C1 segment of cervical spinal cord (tissue), 14 donors: Measurements from ENCODE around the gene TBC1D4.
"Not testable (repeated sequence)": the region's sequence is repeated elsewhere in the genome, so short reads cannot be mapped to it uniquely, and the experiment has no call there.

ENCODE experiments used
- DNase-seq, 14 donors: peaks; one replicate each; lab custom pipeline; 2025; lab: John Stamatoyannopoulos, UW

TBC1D4 gene

GRCh38 chr13:75327135-75327510 is 154.8 kb downstream of the TBC1D4 start:
- no peak for DNase-seq

- no peak for DNase-seq
Measured at GRCh38 chr13:75326173-75327134, 155.5 kb downstream of the TBC1D4 start.

GRCh38 chr13:75325711-75326110 is 156.3 kb downstream of the TBC1D4 start:
- DNase-seq = no peak

DNA sequence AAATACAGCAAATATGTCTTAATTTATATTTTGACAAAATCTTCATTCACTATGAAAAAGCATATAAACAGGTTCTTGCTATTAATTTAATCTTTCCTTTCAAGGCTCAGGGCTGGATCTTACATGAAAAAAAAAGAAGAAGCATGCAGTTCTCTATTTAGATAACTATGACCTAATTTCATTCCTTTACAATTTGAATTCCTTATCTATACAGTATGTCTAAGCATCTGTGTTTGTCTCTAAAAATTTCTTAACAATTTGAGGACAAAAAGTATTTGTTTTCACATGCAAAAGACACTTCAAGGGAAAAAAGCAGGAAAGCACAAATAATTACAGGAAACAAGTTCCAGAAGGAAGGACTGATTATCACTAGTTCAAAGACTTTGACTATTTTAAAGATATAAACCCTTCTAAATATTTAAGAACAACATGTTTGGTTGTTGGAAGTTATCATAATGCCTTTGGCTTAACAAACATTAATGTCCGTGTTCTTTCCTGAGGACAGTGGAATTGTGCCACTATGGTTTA is 157.5 kb downstream of the TBC1D4 start:
- DNase-seq = no peak

- no peak for DNase-seq
Measured at GRCh38 chr13:75321084-75321483, 160.9 kb downstream of the TBC1D4 start.

DNA sequence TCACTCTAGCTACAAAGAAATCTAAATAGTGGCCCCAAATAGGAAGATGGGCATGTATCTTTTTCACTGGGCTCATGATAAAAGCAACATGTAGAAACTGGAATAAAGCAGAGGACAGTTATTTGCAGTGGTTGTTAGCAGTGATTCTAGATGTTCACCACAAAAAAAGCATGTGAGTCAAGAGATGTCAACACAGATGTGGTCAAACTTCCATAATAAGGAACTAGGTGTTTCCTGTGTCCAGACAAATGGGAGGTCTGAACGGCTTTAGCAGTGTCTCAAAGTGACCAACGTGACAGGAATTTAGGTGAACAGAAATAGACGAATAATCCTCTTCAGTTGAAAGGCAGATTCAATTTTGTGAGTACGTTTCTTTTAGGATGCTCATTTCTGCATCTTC is 162.7 kb downstream of the TBC1D4 start:
- no peak for DNase-seq

DNA sequence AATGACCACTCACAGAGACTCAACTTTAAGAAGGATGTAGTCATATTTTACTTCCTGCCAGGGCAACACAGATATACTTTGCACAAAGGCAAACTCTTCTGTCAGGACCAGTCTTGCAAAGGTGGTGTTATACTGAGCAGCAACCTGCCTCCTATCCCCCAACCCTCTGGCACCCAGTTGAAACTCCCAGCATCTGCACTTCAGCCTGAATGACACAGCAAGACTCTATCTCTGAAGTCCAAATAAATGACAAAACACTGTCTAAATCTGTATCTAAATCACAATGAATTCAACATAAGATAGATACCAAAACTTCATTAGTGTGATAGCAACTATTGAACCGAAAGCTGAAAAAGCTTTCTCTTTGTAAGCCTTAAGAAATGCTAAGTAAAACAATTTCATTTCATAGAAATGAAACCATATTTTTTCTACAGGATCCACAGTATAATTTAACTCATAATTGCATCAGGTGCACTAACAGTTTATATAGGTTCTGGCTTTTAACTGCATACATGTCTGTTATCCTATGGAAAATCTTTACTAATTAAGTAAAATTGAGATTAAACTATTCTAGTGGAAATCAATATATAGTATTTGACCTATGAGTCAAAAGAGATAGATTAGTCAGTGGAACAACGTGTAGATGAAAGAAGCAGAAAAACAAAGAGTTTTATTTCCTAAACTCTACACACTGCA is 163.7 kb downstream of the TBC1D4 start:
- DNase-seq = no peak

- DNase-seq = no peak
Measured at GRCh38 chr13:75316427-75316826, 165.5 kb downstream of the TBC1D4 start.

GRCh38 chr13:75312884-75313520 is 169.0 kb downstream of the TBC1D4 start:
- no peak for DNase-seq

DNA sequence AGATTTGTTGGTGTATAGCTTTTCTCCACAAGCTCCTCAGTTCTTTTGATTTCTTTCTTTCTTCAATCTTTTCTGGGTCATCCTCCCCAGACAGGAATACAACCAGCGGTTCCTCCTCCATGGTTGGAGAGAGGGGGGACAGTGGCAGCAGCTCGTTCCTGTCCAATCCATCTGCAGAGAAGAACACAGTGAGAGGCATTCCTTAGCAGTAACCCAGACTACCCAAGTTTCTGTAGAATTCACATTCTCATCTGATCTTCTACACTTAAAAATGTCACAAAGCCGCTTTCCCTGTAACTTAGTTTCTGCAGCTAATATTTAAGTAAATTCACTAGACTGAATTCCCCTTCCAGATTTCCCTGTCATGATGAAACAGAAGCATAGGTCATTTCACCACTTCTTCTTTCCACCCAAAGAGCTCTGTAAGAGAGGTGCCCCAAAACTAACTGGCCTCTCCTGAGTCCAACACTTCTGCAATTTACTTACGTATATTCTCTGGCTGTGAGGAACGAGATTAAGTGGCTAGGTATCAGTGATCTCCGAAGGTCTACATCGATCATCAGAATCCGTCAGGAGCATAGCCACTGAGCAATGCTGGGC is 171.9 kb downstream of the TBC1D4 start:
- no peak for DNase-seq

- no peak for DNase-seq
Measured at GRCh38 chr13:75308222-75308621, 173.7 kb downstream of the TBC1D4 start.

DNA sequence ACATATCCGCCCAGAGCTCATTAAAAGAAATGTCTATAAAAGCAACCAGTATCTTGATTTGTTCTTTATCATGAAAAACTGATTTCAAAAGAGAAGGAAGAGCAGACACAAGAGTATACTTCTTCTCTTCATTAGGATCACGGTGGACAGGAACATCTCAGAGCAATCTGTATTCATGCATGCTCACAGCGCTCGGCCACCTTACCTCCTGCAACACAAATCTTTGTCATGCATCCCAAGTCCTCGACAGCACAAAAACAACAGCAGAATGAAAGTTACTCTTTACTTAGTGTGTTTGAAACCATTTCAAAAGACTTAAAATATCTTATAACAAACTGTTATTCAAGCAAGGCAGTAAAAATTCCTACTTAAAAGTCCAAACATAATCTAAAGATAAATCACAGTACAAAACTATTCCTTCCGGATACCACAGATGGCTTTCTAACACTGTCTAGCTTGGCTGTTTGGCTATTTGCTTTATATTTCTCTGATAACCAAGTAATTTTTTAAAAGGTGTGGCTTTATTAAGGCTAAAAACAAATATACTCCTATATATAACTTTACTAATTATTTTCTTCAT is 174.5 kb downstream of the TBC1D4 start:
- DNase-seq = no peak

- DNase-seq = not testable (repeated sequence)
Measured at GRCh38 chr13:75306967-75307366, 175.0 kb downstream of the TBC1D4 start.

DNA sequence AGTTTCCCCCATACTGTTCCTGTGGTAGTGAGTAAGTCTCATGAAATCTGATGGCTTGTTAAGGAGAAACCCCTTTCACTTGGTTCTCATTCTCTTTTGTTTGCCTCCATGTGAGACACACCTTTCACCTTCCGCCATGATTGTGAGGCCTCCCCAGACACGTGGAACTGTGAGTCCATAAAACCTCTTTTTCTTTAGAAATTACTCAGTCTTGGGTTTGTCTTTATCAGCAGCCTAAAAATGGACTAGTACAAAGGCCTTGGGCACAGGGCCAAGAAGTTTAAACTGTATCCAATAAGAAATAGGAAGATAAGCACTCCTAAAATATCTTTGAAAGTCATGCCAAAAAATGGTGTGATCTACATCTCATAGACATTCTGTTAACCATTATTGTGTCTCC is 176.9 kb downstream of the TBC1D4 start:
- DNase-seq = no peak

- DNase-seq = no peak
Measured at GRCh38 chr13:75303263-75303662, 178.7 kb downstream of the TBC1D4 start.

DNA sequence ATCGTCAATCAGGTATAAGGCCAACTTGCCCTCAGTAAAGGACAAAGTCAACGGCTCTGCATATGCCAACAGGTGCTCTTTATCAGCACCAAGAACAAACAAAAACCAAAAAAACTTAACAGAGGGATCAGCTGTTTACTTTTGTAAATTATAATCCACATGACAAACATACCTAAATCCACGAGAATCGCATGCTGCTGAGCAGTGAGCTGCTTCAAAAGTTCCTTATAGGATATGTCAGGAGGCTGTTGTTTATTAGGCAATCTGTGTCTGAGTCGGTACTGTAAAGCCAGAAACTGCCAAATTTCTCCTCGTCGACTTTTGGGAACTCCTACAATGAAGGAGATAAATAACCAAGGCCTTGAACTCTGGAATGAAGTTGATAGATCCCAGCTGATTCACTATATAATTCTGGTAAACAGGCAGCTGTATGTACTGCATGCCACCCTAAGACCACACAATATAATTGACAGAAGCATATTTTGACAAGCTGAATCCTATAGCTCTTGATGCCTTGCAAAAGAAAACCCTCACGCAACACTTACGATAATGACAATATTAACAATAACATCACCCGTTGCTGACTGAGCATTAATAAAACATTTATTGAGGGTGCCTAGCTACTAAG is 179.8 kb downstream of the TBC1D4 start:
- no peak for DNase-seq

DNA sequence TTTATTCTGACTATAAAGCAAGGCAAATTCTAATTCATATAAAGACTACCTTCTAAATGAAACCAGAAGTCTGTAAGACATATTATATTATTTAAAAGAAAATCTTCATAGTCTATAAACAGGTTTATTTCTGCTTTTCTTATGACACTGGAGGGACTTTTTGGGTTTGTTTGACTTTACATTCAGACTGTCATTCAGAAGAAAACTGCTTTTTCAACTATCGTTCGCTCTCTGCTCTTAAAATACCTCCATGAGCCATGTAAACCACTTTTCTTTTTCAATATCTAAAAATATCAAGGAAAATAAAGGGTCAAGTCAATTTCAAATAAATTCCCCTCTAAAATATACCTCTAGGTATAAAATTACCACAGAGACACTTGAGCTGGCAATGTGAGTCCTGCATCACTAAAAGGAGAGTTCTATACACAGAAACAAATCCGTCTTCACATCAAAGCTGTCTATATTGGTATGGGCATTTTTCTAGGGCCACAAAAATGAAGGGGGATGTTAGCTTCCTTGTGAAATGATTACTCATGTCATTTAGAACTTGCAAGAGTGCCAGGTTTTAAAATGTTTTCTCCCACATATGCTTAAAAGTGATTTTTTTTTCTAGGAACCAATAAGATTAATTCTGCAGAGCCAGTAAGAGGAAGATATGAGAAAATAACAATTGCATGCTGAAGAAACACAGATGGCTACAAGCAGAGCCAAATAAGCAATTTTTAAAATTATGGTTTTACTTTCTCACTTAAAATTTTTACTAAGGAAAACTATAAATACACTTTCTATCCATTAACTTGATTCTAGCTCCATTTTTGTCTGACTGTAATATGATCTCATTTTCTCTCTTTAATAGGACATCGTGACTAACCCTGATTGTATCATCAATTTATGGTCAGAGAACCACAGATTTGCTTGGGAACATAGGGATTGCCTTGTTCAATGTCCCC is 181.8 kb downstream of the TBC1D4 start:
- DNase-seq = no peak

GRCh38 chr13:75299246-75299645 is 182.7 kb downstream of the TBC1D4 start:
- no peak for DNase-seq

DNA sequence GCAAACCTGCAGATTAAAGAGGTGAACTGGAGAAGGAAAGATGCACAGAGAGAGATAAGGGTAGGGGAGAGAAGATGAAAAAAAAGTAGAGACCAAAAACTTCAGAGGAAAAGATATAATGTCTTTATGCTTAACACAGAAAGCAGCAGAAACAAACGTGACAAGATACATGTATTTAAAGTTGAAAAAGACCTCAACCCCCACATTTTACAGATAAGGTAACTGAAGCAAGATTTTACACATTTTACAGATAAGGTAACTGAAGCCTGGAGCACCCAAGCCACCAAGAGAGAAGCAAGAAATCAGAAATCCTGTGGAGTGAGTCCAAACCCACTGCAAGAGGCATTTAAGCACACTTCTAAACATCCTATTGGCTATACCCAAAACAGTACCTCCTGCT is 185.3 kb downstream of the TBC1D4 start:
- DNase-seq = no peak

DNA sequence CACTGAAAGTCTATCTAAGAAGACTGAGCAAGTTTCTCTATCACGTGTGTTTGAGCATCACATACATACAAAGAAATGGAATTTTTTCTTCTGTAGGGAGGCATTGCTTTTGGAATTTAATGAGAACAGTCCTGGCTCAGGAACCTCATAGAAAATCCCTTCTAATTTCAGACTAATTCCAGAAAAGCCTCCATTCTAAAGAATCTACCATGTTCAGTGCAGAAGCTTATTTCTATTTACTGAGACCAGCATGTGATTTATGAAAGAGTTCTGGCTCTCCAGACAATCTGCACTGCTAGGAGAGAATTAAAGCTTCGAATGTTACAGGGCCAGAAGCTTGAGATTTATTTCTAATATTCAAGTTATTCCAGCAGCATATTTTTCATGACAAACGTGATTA is 186.8 kb downstream of the TBC1D4 start:
- no peak for DNase-seq
